Testis (tissue), 3 donors: Measurements from ENCODE around the gene TBC1D22A. TPM values are rescaled to one million over a fixed set of nuclear protein-coding genes. Genes with fewer than 3 reads are reported as not detected.

Experiments used
- DNase-seq: peaks from one replicate; pipeline ENCODE4 v3.0.0-alpha.2; 2019
- H3K27ac ChIP-seq, 2 donors: fragments of 200-600 bp; sonication (generic); one replicate each; pipeline ENCODE4 v1.5.1; 2019
- H3K27me3 ChIP-seq: fragments of 200-600 bp; sonication (generic); one replicate; pipeline ENCODE4 v1.5.1; 2019
- H3K36me3 ChIP-seq: fragments of 200-600 bp; sonication (generic); one replicate; pipeline ENCODE4 v1.5.1; 2017; ENCODE audit warnings: low read depth; ENCODE audit errors: missing control alignments
- H3K4me1 ChIP-seq: fragments of 200-600 bp; sonication (generic); one replicate; pipeline ENCODE4 v1.5.1; 2019
- H3K4me3 ChIP-seq, 2 donors: fragments of 200-600 bp; sonication (generic); one replicate each; pipeline ENCODE4 v1.5.1; 2017 to 2019
- H3K9me3 ChIP-seq: fragments of 200-600 bp; sonication (generic); one replicate; pipeline ENCODE4 v1.5.1; 2017
- POLR2A ChIP-seq: fragments of 450-650 bp; IDR thresholded peaks from one replicate; pipeline ENCODE4 v1.6.1; 2017; ENCODE audit warnings: antibody characterized with exemption, mild to moderate bottlenecking, moderate library complexity
- WGBS, 2 donors: methylation state at CpG; one replicate each; pipeline ENCODE4 v1.1.5; 2018; 5-methylcytosine and 5-hydroxymethylcytosine counted together
- intact Hi-C: fragments of 100-400 bp; cut with DNase I; formaldehyde crosslinking; loops from one replicate; pipeline ENCODE4 v1.15.1; 2023; ENCODE audit warnings: low total_unique reads
- polyA plus RNA-seq: library from polyadenylated mRNA; stranded (reverse); fragments of 350-450 nt; fragmentation: Illumina TruSeq; extraction: RNeasy Lipid Tissue Mini Kit (QIAGEN cat#74804); gene quantifications from one replicate; pipeline ENCODE4 v1.2.3, GENCODE V29; 2014; ENCODE audit warnings: low read depth, low replicate concordance; ENCODE audit not compliant: insufficient read depth
- total RNA-seq, 2 donors: library from RNA; depleted of rRNA; stranded (reverse); fragments of >200 nt; gene quantifications; one replicate each; pipeline ENCODE4 v1.2.3, GENCODE V29; 2016
- TF ChIP-seq, protein P1 (sequence below), 3 experiments: fragments of 450-650 bp in 2 of 3; fragments of 200-600 bp in 1 of 3; sonication (generic) in 1 of 3; IDR thresholded peaks; one replicate each; pipeline ENCODE4 v1.5.1; 2016 to 2019; ENCODE audit warnings: antibody characterized with exemption in 3 of 3, mild to moderate bottlenecking in 2 of 3, moderate library complexity in 1 of 3

Gene TBC1D22A
- total and polyA plus RNA-seq, 3 donors from 2014 or later = 16.6 to 32.8 (median 28.5) TPM

DNA sequence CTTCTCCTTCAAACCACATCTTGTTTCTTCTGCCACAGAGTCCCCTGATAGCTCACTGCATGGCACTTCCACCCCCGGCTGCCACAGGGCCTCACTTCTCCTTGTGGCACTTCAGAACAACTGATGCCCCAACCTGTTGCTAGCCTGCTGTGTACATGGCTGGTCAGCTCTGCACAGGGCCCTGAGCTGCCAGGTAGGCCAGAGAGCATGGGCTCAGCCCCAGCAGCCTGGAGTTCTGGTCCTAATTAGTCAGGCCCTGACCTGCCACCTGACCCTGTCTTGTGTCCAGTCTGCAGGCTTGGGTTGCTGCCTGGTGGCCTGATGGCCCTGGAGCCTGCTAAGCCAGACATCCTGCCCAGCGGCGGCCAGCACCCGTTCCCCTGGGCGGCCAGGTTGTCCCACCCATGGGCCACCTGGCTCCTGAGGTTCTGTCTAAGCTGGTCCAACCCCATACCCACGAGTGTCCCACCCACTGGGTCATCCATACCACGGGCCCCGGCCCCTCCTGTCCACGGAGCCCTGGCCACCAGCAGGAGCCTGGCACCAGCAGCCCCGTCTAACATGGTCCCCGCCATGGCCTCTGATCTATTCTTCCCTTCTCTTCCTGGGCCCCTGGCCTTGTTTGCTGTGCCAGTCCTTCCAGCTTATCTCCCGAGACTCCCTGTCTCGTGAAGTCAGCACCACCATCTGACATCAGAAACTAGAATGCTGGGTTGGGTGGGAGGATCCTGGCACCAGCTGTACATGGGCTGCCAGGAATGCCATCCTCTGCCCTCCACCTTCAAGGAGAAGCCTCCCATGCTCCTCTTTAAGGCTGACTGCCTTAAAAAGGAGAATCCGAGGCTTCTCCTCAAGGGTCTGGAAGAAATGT, 21.3 kb upstream of the TBC1D22A start:
- peak; percentile 72 for DNase-seq
- TF ChIP-seq, protein P1, sequence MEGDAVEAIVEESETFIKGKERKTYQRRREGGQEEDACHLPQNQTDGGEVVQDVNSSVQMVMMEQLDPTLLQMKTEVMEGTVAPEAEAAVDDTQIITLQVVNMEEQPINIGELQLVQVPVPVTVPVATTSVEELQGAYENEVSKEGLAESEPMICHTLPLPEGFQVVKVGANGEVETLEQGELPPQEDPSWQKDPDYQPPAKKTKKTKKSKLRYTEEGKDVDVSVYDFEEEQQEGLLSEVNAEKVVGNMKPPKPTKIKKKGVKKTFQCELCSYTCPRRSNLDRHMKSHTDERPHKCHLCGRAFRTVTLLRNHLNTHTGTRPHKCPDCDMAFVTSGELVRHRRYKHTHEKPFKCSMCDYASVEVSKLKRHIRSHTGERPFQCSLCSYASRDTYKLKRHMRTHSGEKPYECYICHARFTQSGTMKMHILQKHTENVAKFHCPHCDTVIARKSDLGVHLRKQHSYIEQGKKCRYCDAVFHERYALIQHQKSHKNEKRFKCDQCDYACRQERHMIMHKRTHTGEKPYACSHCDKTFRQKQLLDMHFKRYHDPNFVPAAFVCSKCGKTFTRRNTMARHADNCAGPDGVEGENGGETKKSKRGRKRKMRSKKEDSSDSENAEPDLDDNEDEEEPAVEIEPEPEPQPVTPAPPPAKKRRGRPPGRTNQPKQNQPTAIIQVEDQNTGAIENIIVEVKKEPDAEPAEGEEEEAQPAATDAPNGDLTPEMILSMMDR (IDR thresholded peaks at IDR 0.05) = no peak
- TF ChIP-seq POLR2A = no peak
- no peaks in the 10 kb centered on the region for H3K27me3 ChIP-seq
- peaks cover 8% of the 10 kb centered on the region for H3K4me1 ChIP-seq
- WGBS, 2 donors = 76 to 79% methylated on average over 14 of the region's 14 CpGs
- no peaks in the 10 kb centered on the region for H3K9me3 ChIP-seq
- H3K36me3 ChIP-seq = no peaks in the 10 kb centered on the region
- no peak overlapping the region for H3K4me3 ChIP-seq
- intact Hi-C loops = no loop called here
- no peak overlapping the region for H3K27ac ChIP-seq

DNA sequence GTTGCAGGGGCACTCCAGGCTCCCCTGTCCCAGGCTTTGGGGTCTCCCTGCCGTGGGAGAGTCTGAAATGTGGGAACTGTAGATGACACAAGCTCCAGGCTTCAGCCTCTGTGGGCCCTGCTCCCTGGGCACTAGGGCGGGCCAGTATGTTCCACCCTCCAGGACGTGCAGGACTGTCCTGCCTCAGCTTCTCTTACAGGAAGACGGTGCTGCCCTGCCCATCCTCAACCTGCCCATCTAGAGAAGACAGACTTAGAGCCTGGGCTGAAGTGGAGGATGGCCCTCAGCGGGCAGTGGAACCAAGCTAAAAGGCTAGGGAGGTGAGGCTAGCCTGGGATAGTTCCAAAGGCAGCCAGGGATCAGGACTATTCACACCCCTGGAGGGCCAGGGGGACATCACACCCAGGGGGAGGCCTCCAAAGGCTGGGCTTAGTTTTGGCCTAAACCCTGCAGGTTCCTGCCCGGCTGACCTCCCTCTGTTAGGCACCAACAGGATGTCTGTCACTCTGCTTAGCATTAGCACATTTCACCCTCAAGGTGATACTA, 20.4 kb upstream of the TBC1D22A start:
- TF ChIP-seq POLR2A = no peak
- TF ChIP-seq, protein P1 (IDR thresholded peaks at IDR 0.05) = no peak
- Histone ChIP-seq H3K27ac (no peak overlapping the region), H3K4me1 (peaks cover 8% of the 10 kb centered on the region), H3K27me3 (no peaks in the 10 kb centered on the region), H3K4me3 (no peak overlapping the region), H3K36me3 (no peaks in the 10 kb centered on the region), H3K9me3 (no peaks in the 10 kb centered on the region)
- intact Hi-C loops = no loop called here
- DNase-seq = no peak
- WGBS, 2 donors = 87 to 91% methylated on average over 4 to 6 of the region's 6 CpGs

DNA sequence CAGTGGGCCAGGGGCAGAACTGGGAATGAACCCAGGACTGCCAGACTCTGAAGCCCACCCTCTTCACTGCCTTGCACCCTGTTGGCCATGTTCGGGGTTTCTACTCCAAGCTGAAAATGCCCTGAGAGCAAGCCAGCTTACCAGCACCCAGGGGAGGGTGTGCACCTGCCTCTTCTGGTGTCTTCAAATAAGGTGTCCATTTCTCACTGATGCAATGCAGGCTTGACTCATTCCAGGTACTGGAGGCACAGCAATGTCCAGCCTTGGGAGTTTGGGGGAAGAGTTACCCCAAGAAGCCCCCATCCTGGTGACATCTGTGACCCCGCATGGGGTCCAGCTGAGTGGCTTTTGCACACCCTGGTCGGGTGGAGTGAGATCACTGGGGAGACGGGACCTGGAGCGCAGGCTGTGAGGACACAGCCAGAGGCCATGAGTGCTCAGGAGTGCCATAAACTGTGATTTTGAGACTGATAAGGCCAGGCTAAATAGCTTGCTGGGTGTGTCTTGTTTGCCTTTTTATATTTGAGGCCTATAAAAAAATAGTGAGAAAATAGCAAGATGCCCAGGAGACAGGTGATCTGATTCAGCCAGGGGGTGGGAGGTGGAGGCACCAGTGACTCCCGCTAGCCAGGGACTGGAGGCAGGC, 19.8 kb upstream of the TBC1D22A start:
- no peak overlapping the region for H3K27ac ChIP-seq
- no peaks in the 10 kb centered on the region for H3K9me3 ChIP-seq
- intact Hi-C loops = no loop called here
- no peak overlapping the region for H3K4me3 ChIP-seq
- H3K4me1 ChIP-seq = peaks cover 8% of the 10 kb centered on the region
- TF ChIP-seq, protein P1 (IDR thresholded peaks at IDR 0.05) = no peak
- no peak for TF ChIP-seq POLR2A
- WGBS, 2 donors = 40 to 89% methylated on average over 4 to 6 of the region's 6 CpGs
- DNase-seq = no peak
- no peaks in the 10 kb centered on the region for H3K27me3 ChIP-seq
- H3K36me3 ChIP-seq = no peaks in the 10 kb centered on the region

GRCh38 chr22:46744581-46744980, 17.9 kb upstream of the TBC1D22A start:
- Histone ChIP-seq H3K36me3 (no peaks in the 10 kb centered on the region), H3K4me3 (no peak overlapping the region), H3K27me3 (no peaks in the 10 kb centered on the region), H3K27ac (no peak overlapping the region), H3K9me3 (no peaks in the 10 kb centered on the region), H3K4me1 (peaks cover 3% of the 10 kb centered on the region)
- WGBS, 2 donors = 81 to 88% methylated on average over 6 of the region's 6 CpGs
- DNase-seq = no peak
- intact Hi-C loops = no loop called here
- TF ChIP-seq, protein P1 (IDR thresholded peaks at IDR 0.05) = no peak
- TF ChIP-seq POLR2A = no peak
